ENCODE measurements around the gene KAT7.

KAT7 gene

DNA sequence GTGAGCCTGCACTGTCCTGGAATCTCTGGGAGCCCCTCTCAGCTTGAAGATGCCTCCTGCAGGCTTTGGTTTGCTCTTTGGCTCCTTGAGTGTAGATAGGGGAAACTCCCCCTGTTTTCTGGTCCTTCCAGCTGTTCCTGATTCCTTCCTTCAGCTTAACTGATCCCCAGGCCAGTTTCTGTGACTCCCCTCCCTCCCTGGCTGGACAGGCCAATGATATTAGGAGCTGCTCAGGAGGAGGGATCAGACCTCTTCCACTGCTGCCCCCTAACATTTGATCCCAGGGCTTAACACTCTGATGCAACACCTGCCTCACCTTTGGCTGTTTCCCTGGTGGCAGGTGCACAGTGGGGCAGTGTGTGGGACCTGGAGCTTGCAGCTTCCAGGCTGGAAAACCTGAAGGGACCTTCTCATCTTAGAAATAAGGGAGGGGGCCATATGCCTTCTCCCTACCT, 59.6 kb downstream of the KAT7 start, which contains the start of gene TAC4:
Gene TAC4 (minus strand): TSS at position 51 of the 455 bp plus-strand sequence. CDS start 52 bp downstream, outside the sequence.
- Histone ChIP-seq H3K27ac (no peak within 1 kb of the TSS), H3K36me3 (no peaks in the 10 kb centered on the region), H3K27me3 (ENCODE audit: insufficient read depth, low read depth, severe bottlenecking) (no peaks in the 10 kb centered on the region), H3K4me3 (ENCODE audit: low read depth, low read length) (no peak within 1 kb of the TSS), H3K9me3 (ENCODE audit: severe bottlenecking) (no peaks in the 10 kb centered on the region)
- TF ChIP-seq, protein P1, sequence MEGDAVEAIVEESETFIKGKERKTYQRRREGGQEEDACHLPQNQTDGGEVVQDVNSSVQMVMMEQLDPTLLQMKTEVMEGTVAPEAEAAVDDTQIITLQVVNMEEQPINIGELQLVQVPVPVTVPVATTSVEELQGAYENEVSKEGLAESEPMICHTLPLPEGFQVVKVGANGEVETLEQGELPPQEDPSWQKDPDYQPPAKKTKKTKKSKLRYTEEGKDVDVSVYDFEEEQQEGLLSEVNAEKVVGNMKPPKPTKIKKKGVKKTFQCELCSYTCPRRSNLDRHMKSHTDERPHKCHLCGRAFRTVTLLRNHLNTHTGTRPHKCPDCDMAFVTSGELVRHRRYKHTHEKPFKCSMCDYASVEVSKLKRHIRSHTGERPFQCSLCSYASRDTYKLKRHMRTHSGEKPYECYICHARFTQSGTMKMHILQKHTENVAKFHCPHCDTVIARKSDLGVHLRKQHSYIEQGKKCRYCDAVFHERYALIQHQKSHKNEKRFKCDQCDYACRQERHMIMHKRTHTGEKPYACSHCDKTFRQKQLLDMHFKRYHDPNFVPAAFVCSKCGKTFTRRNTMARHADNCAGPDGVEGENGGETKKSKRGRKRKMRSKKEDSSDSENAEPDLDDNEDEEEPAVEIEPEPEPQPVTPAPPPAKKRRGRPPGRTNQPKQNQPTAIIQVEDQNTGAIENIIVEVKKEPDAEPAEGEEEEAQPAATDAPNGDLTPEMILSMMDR (IDR thresholded peaks at IDR 0.05; ENCODE audit: low read depth, low read length), result no peak
- DNase-seq, result peak; percentile 65

DNA sequence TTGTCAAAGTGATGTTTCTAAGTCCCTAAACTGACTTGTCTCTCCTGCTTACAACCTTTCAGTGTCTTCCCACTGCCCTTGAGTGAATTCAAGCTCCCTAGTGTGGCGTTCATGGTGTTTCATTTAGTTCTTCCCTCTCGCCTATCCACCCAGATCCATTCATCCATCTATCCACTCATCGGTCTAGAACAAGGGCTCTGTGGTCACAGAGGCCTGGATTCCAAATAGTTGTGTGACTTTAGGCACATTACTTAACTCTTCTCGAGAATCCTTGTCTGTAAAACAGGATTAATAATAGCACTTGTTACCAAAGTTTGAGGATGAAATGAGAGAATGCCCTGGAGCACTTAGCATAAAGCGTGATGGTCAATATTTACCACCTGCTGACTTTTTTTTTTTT, 60.3 kb downstream of the KAT7 start:
- no peaks in the 10 kb centered on the region for H3K9me3 ChIP-seq (ENCODE audit: severe bottlenecking)
- H3K36me3 ChIP-seq, result no peaks in the 10 kb centered on the region
- no peak overlapping the region for H3K27ac ChIP-seq
- DNase-seq, result no peak
- H3K4me3 ChIP-seq (ENCODE audit: low read depth, low read length), result no peak overlapping the region
- TF ChIP-seq, protein P1 (IDR thresholded peaks at IDR 0.05; ENCODE audit: low read depth, low read length), result no peak
- H3K27me3 ChIP-seq (ENCODE audit: insufficient read depth, low read depth, severe bottlenecking), result no peaks in the 10 kb centered on the region

DNA sequence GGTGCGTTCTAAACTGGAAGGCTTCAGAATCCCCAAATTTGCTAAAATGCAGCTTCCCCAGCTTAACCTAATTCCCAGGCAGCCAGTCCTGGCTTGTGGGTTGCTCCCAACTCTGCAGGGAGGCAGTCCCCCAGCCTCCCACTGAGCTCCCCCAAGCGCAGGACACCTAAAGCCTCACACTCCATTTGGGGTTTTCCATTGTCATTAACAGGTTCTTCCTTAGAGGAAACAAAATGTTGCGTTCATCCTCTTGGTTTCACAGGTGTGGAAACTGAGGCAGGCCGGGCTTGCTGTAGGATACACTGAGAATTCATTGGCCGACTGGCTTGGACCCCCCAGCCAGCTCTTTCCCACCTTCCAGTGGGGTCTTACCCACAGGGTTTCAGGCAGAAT, 61.7 kb downstream of the KAT7 start:
- Histone ChIP-seq H3K27ac (no peak overlapping the region), H3K27me3 (ENCODE audit: insufficient read depth, low read depth, severe bottlenecking) (no peaks in the 10 kb centered on the region), H3K4me3 (ENCODE audit: low read depth, low read length) (no peak overlapping the region), H3K36me3 (no peaks in the 10 kb centered on the region), H3K9me3 (ENCODE audit: severe bottlenecking) (no peaks in the 10 kb centered on the region)
- TF ChIP-seq, protein P1 (IDR thresholded peaks at IDR 0.05; ENCODE audit: low read depth, low read length), result no peak
- no peak for DNase-seq

DNA sequence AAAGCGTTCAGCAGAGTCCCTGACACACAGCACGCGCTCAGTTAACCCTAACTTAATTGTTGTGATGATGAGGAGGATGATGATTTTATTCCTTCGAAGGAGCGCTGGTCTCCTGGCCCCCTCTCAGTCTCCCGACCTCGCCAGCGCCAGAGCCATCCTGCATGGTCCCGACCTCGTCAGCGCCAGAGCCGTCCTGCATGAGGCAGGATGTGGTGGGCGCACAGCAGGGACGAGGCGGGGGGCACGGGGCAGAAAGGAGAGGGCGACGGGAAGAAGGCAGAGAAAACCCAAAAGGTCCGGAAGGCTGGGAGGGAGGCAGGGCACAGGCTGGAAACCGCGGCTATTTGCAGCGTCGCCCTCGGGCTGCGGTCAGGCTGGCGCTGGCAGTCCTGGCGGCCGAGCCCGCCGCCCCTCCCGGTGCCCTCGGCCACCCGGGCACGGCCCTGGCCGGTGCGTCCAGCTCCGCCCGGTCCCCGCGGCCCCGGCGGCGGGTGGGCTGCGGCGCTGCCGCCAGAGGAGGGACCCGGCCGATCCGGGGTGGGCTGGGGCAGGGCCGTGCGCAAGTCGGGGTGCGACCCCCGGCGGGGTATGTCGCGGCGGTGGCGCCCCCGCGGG, 62.4 kb downstream of the KAT7 start:
- no peak for DNase-seq
- Histone ChIP-seq H3K4me3 (ENCODE audit: low read depth, low read length) (no peak overlapping the region), H3K9me3 (ENCODE audit: severe bottlenecking) (no peaks in the 10 kb centered on the region), H3K36me3 (no peaks in the 10 kb centered on the region), H3K27me3 (ENCODE audit: insufficient read depth, low read depth, severe bottlenecking) (no peaks in the 10 kb centered on the region), H3K27ac (no peak overlapping the region)
- TF ChIP-seq, protein P1 (IDR thresholded peaks at IDR 0.05; ENCODE audit: low read depth, low read length), result no peak

DNA sequence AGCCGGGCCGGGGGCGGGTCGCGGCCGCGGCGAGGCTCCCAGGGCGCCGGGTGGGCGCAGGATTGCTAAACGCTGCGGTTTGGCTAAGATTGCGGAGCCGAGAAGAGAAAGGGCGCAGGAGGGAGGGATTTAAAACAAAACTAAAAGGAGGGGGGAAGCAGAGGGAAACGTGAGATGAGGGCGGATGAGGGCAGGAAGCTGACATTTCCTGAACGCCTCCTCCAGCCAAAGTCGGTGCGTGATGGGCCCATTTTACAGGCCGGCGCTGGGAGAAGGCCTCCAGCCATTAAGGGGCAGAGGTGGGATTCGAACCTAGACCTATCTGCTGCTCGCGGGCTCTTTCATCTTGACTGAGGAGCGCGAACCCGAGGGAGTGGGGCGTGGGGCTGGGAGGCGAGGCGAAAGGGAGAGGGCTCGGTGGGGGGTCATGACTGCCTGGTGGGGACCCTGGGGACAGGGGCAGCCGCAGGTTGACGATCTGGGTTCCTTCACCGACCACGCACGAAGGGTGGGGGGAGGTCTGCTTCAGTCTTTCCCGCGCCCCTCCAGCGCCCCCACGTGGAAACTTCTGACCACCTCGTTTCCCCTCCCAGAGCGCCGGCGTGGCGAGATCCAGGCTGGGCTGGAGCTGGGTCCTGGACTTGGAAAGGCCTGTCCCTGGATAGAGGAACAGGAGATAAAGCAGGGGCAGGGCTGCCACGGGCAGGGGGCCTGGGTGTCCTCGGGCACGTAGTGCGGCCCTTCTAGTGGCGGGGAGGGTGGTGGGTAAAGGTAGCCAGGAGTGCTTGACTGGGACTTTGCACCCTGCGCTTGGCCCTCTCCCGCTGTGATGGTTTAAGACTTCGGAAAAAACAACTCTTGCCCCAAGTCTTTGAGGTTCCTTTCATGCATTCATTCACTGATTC, 63.2 kb downstream of the KAT7 start:
- H3K36me3 ChIP-seq, result no peaks in the 10 kb centered on the region
- TF ChIP-seq, protein P1 (IDR thresholded peaks at IDR 0.05; ENCODE audit: low read depth, low read length), result peak; percentile 95
- peak; percentile 91 for DNase-seq
- H3K9me3 ChIP-seq (ENCODE audit: severe bottlenecking), result no peaks in the 10 kb centered on the region
- peak overlapping the region; percentile 5; the same call in 1 of the 2 replicates for H3K27ac ChIP-seq
- peak overlapping the region; percentile 36 for H3K4me3 ChIP-seq (ENCODE audit: low read depth, low read length)
- H3K27me3 ChIP-seq (ENCODE audit: insufficient read depth, low read depth, severe bottlenecking), result no peaks in the 10 kb centered on the region
